SIG-M5 (cell line): ENCODE measurements around the gene MAGI2.

Source experiments
- DNase-seq: peaks from one replicate; lab custom pipeline; 2025; lab: John Stamatoyannopoulos, UW

MAGI2 gene

GRCh38 chr7:78787854-78788253, 665.6 kb downstream of the MAGI2 start:
- no peak for DNase-seq

- no peak for DNase-seq
These were observed 667.4 kb downstream of the MAGI2 start for GRCh38 chr7:78786055-78786454.

GRCh38 chr7:78783179-78783962, 670.1 kb downstream of the MAGI2 start:
- DNase-seq: no peak

GRCh38 chr7:78780560-78780959, 672.9 kb downstream of the MAGI2 start:
- DNase-seq: no peak

- no peak for DNase-seq
These were observed 673.7 kb downstream of the MAGI2 start for GRCh38 chr7:78779788-78780187.

- DNase-seq: no peak
These were observed 675.6 kb downstream of the MAGI2 start for GRCh38 chr7:78777829-78778228.

- DNase-seq: no peak
These were observed 682.8 kb downstream of the MAGI2 start for GRCh38 chr7:78770422-78771410.

- no peak for DNase-seq
These were observed 683.9 kb downstream of the MAGI2 start for GRCh38 chr7:78769481-78770101.

GRCh38 chr7:78768859-78769258, 684.6 kb downstream of the MAGI2 start:
- no peak for DNase-seq

- DNase-seq: no peak
These were observed 687.3 kb downstream of the MAGI2 start for GRCh38 chr7:78765943-78766729.

- no peak for DNase-seq
These were observed 688.9 kb downstream of the MAGI2 start for GRCh38 chr7:78764571-78764970.

- no peak for DNase-seq
These were observed 690.8 kb downstream of the MAGI2 start for GRCh38 chr7:78762625-78763024.

GRCh38 chr7:78760620-78761355, 692.7 kb downstream of the MAGI2 start:
- DNase-seq: no peak

- no peak for DNase-seq
These were observed 700.9 kb downstream of the MAGI2 start for GRCh38 chr7:78752554-78752953.

GRCh38 chr7:78751253-78751652, 702.2 kb downstream of the MAGI2 start:
- no peak for DNase-seq

GRCh38 chr7:78749052-78749746, 704.3 kb downstream of the MAGI2 start:
- DNase-seq: no peak

- DNase-seq: no peak
These were observed 705.9 kb downstream of the MAGI2 start for GRCh38 chr7:78747592-78747991.

GRCh38 chr7:78746301-78746700, 707.2 kb downstream of the MAGI2 start:
- DNase-seq: no peak

GRCh38 chr7:78742694-78743093, 710.8 kb downstream of the MAGI2 start:
- no peak for DNase-seq

- DNase-seq: no peak
These were observed 716.9 kb downstream of the MAGI2 start for GRCh38 chr7:78736548-78736947.
